Dedifferentiated amniotic fluid mesenchymal stem cell (primary cell): Measurements from ENCODE around the gene THEM4.
"Not testable (repeated sequence)": the region's sequence is repeated elsewhere in the genome, so short reads cannot be mapped to it uniquely, and the experiment has no call there.

ENCODE experiments used
- DNase-seq: peaks from one replicate; pipeline ENCODE4 v3.0.0-alpha.2; 2016; ENCODE audit errors: extremely low spot score

Gene THEM4

GRCh38 chr1:151859891-151860293 lies 49.4 kb downstream of the THEM4 start:
- DNase-seq, result no peak

GRCh38 chr1:151858886-151859665 lies 50.2 kb downstream of the THEM4 start:
- no peak for DNase-seq

- no peak for DNase-seq
Measured at GRCh38 chr1:151858030-151858746, 51.1 kb downstream of the THEM4 start.

- DNase-seq, result no peak
Measured at GRCh38 chr1:151855933-151856332, 53.4 kb downstream of the THEM4 start.

GRCh38 chr1:151855516-151855915 lies 53.8 kb downstream of the THEM4 start:
- DNase-seq, result not testable (repeated sequence)

- no peak for DNase-seq
Measured at GRCh38 chr1:151854658-151855057, 54.7 kb downstream of the THEM4 start.

GRCh38 chr1:151853411-151853943 lies 55.8 kb downstream of the THEM4 start, which contains the start of gene THEM5:
Gene THEM5, minus strand, starts transcription at chr1:151853712. Its CDS starts 147 bp downstream, at chr1:151853565.
- DNase-seq, result no peak

GRCh38 chr1:151852733-151853132 lies 56.6 kb downstream of the THEM4 start:
- no peak for DNase-seq

- no peak for DNase-seq
Measured at GRCh38 chr1:151851886-151852285, 57.4 kb downstream of the THEM4 start.

- no peak for DNase-seq
Measured at GRCh38 chr1:151849871-151850270, 59.4 kb downstream of the THEM4 start.

- no peak for DNase-seq
Measured at GRCh38 chr1:151849126-151849525, 60.2 kb downstream of the THEM4 start.

GRCh38 chr1:151847867-151848596 lies 61.3 kb downstream of the THEM4 start:
- no peak for DNase-seq

- no peak for DNase-seq
Measured at GRCh38 chr1:151846686-151847237, 62.5 kb downstream of the THEM4 start.

GRCh38 chr1:151846062-151846568 lies 63.2 kb downstream of the THEM4 start:
- no peak for DNase-seq

GRCh38 chr1:151843398-151843797 lies 65.9 kb downstream of the THEM4 start:
- DNase-seq, result no peak

- DNase-seq, result no peak
Measured at GRCh38 chr1:151841141-151841540, 68.2 kb downstream of the THEM4 start.

GRCh38 chr1:151840421-151840820 lies 68.9 kb downstream of the THEM4 start:
- DNase-seq, result no peak

GRCh38 chr1:151839457-151840403 lies 69.6 kb downstream of the THEM4 start, which contains the start of gene C2CD4D:
Gene C2CD4D, minus strand, starts transcription at chr1:151839820. Its CDS starts 831 bp downstream, at chr1:151838989.
- DNase-seq, result no peak

GRCh38 chr1:151839082-151839412 lies 70.3 kb downstream of the THEM4 start:
- DNase-seq, result no peak
